ENCODE data around the gene DGAT2. TPM values are rescaled to one million over a fixed set of nuclear protein-coding genes. Genes with fewer than 3 reads are reported as not detected.

DGAT2 gene
- total and polyA plus RNA-seq, 4 donors: 57.2 to 152 (median 108) TPM

- TF ChIP-seq, protein P1, sequence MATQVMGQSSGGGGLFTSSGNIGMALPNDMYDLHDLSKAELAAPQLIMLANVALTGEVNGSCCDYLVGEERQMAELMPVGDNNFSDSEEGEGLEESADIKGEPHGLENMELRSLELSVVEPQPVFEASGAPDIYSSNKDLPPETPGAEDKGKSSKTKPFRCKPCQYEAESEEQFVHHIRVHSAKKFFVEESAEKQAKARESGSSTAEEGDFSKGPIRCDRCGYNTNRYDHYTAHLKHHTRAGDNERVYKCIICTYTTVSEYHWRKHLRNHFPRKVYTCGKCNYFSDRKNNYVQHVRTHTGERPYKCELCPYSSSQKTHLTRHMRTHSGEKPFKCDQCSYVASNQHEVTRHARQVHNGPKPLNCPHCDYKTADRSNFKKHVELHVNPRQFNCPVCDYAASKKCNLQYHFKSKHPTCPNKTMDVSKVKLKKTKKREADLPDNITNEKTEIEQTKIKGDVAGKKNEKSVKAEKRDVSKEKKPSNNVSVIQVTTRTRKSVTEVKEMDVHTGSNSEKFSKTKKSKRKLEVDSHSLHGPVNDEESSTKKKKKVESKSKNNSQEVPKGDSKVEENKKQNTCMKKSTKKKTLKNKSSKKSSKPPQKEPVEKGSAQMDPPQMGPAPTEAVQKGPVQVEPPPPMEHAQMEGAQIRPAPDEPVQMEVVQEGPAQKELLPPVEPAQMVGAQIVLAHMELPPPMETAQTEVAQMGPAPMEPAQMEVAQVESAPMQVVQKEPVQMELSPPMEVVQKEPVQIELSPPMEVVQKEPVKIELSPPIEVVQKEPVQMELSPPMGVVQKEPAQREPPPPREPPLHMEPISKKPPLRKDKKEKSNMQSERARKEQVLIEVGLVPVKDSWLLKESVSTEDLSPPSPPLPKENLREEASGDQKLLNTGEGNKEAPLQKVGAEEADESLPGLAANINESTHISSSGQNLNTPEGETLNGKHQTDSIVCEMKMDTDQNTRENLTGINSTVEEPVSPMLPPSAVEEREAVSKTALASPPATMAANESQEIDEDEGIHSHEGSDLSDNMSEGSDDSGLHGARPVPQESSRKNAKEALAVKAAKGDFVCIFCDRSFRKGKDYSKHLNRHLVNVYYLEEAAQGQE (IDR thresholded peaks at IDR 0.05): no peak
These were observed 41.4 kb downstream of the DGAT2 start (continued) for GRCh38 chr11:75809991-75810390.

DNA sequence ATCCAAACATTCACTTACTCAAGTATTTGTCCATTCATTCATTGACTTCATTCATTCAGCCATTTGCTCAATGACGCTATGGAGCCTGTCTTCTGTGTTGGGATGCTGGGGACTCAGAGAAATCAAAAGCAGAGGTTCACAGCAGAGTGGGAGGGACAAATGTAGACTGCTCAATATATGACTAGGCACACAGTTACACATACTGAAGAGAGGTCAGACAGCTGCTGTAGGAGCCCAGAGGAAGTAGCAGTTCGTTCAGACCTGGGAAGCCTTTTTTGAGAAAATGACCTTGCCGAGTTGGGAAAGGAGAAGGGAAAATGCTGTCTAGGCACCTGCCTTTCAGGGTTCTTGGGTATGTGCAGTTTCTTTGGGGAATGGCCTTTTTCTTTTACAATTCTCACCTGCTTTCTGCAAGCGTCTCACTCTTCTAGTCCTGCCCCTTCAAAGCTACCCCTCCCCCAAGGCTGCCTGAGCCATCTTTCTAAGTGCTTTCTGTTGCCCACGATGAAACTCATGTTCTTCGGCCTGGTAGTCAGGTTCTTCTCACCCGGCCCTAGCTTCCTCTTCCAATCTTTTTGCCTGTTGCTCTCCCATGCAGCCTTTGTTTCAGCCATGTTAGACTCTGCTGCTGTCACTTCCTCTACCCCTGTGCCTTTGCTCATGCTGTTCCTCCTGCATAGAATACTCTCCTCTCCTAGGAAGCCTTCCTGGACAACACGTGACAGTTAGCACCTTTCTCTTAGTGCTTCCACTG lies 42.2 kb downstream of the DGAT2 start:
- H3K4me1 ChIP-seq (ENCODE audit: control insufficient read depth in 4 of 4, insufficient read depth in 4 of 4, low read length in 3 of 4): peaks cover 2 to 6% (median 5%) of the 10 kb centered on the region in 4 donors
- DNase-seq (ENCODE audit: low spot score): no peak
- no peak overlapping the region for H3K27ac ChIP-seq (ENCODE audit: low read depth in 1 of 2, low read length in 2 of 2)
- WGBS: 85% methylated on average over 8 of the region's 8 CpGs
- no peaks in the 10 kb centered on the region for H3K27me3 ChIP-seq (ENCODE audit: control insufficient read depth in 4 of 4, insufficient read depth in 4 of 4, low read length in 3 of 4)
- H3K9me3 ChIP-seq (ENCODE audit: control insufficient read depth in 4 of 4, low read length in 3 of 4): no peaks in the 10 kb centered on the region
- no peaks in the 10 kb centered on the region for H3K36me3 ChIP-seq (ENCODE audit: control insufficient read depth in 4 of 4, insufficient read depth in 3 of 4, low read depth in 1 of 4, low read length in 3 of 4)
- no peak overlapping the region for H3K9ac ChIP-seq (ENCODE audit: low read depth in 1 of 2, low read length in 2 of 2)
- H3K4me3 ChIP-seq (ENCODE audit: low read depth in 1 of 3, low read length in 3 of 3): no peak overlapping the region
- TF ChIP-seq HNF4A (conservative IDR thresholded peaks at IDR 0.05) (no peak), GABPA (IDR thresholded peaks at IDR 0.05 in 1 of 2, conservative IDR thresholded peaks at IDR 0.05 in 1 of 2) (no peak), ATF3 (IDR thresholded peaks at IDR 0.05) (no peak), FOXA2 (IDR thresholded peaks at IDR 0.05) (no peak), SP1 (IDR thresholded peaks at IDR 0.05) (no peak), HNF4G (IDR thresholded peaks at IDR 0.05) (no peak), JUND (IDR thresholded peaks at IDR 0.05) (no peak), RAD21 (IDR thresholded peaks at IDR 0.05) (no peak), NR2F2 (IDR thresholded peaks at IDR 0.05) (no peak), TAF1 (conservative IDR thresholded peaks at IDR 0.05) (no peak), YY1 (IDR thresholded peaks at IDR 0.05) (no peak), RXRA (IDR thresholded peaks at IDR 0.05) (no peak), EGR1 (IDR thresholded peaks at IDR 0.05; ENCODE audit: low read depth in 2 of 2) (no peak), FOXA1 (IDR thresholded peaks at IDR 0.05) (no peak)
- TF ChIP-seq, protein P2, sequence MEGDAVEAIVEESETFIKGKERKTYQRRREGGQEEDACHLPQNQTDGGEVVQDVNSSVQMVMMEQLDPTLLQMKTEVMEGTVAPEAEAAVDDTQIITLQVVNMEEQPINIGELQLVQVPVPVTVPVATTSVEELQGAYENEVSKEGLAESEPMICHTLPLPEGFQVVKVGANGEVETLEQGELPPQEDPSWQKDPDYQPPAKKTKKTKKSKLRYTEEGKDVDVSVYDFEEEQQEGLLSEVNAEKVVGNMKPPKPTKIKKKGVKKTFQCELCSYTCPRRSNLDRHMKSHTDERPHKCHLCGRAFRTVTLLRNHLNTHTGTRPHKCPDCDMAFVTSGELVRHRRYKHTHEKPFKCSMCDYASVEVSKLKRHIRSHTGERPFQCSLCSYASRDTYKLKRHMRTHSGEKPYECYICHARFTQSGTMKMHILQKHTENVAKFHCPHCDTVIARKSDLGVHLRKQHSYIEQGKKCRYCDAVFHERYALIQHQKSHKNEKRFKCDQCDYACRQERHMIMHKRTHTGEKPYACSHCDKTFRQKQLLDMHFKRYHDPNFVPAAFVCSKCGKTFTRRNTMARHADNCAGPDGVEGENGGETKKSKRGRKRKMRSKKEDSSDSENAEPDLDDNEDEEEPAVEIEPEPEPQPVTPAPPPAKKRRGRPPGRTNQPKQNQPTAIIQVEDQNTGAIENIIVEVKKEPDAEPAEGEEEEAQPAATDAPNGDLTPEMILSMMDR (IDR thresholded peaks at IDR 0.05; ENCODE audit: low read depth, low read length, missing input control): no peak
- TF ChIP-seq, protein P3, sequence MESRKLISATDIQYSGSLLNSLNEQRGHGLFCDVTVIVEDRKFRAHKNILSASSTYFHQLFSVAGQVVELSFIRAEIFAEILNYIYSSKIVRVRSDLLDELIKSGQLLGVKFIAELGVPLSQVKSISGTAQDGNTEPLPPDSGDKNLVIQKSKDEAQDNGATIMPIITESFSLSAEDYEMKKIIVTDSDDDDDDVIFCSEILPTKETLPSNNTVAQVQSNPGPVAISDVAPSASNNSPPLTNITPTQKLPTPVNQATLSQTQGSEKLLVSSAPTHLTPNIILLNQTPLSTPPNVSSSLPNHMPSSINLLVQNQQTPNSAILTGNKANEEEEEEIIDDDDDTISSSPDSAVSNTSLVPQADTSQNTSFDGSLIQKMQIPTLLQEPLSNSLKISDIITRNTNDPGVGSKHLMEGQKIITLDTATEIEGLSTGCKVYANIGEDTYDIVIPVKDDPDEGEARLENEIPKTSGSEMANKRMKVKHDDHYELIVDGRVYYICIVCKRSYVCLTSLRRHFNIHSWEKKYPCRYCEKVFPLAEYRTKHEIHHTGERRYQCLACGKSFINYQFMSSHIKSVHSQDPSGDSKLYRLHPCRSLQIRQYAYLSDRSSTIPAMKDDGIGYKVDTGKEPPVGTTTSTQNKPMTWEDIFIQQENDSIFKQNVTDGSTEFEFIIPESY (IDR thresholded peaks at IDR 0.05): no peak
- TF ChIP-seq, protein P1 (IDR thresholded peaks at IDR 0.05): no peak
- TF ChIP-seq, protein P4, sequence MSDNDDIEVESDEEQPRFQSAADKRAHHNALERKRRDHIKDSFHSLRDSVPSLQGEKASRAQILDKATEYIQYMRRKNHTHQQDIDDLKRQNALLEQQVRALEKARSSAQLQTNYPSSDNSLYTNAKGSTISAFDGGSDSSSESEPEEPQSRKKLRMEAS (IDR thresholded peaks at IDR 0.05): no peak

Data from liver (tissue), 9 donors.